Stimulated activated CD4-positive, alpha-beta T cell treated with anti-CD3 and anti-CD28 coated beads, Interleukin-1b, Interleukin-23, amount 100 ng/mL, for 24 hours (primary cell): ENCODE data around the gene CDH13.

Experiments used
- DNase-seq, 4 experiments: peaks; one replicate each; pipeline ENCODE4 v3.0.0-alpha.2; 2020; ENCODE audit warnings: low read depth in 4 of 4, low spot score in 1 of 4

Gene CDH13

DNA sequence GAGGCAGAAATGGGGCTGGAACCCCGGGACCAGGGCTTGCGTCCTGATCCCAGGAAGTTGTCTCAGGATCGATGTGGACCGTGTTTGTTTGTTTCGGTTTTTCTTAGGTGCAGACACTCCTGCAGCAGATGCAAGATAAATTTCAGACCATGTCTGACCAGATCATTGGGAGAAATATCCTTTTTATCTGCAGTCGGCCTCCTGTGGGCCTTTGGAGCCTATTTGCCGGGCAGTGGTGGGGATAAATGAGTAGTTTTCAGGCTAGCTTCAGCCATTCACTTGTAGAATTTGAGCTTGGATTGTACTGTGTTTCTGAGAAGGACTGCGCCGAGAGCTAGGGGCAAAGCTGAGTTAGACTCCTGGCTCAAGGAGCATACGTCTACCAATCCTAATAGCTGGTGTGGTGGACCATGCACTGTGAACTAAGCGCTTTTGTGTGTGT lies 1181.8 kb downstream of the CDH13 start:
- no peak for DNase-seq

DNA sequence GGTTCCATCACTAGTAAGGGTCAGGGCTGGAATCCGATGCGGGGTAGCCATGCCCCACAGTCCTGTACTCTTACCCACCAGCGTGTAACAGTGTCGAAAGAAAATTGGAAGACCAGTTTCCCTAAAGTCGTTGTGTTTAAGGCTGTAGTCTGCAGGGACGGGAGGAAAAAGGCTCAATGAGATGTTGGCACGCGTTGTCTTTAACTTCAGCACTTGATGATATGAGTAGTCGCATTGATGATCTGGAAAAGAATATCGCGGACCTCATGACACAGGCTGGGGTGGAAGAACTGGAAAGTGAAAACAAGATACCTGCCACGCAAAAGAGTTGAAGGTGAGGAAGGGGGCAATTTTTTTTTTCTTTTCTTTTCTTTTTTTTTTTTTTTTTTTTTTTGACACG lies 1182.3 kb downstream of the CDH13 start:
- no peak for DNase-seq

GRCh38 chr16:83810901-83811300 lies 1184.1 kb downstream of the CDH13 start:
- DNase-seq, result no peak

DNA sequence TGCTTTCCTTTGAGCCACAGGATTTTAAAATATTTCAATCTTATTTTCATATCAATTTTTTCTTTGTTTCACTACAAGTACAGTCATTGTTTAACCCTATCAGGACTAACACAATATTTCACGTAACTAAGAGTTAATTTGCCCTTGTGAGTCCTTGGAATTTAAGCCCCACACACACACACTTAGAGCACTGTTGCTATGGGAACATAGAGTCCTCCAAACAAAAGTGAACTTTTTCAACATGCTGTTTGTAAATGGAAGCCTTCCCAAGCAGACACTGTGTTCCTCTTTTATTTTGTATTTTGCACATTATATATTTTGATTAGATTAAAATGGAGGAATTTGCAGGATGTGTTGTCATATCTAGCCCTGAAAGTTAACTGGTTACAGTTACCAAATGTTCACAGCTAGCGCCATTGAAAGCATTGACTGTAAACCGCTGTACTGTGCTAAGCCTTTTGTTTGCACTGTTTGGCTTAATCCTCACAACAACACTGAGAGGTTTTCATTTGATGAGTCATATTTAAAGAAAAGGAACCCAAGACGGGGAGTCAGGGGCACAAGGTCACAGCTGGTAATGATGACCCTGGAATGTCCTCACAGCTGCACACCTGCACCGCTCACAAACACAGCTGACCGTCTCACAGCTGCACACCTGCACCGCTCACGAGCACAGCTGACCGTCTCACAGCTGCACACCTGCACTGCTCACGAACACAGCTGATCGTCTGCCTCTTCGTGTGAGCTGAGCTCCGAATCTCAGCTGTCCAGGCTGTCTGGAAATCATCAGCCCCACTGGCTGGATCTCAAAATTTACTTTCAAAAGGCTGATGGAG lies 1187.3 kb downstream of the CDH13 start:
- no peak for DNase-seq

- no peak for DNase-seq
Measured at GRCh38 chr16:83814659-83814985, 1187.9 kb downstream of the CDH13 start.

DNA sequence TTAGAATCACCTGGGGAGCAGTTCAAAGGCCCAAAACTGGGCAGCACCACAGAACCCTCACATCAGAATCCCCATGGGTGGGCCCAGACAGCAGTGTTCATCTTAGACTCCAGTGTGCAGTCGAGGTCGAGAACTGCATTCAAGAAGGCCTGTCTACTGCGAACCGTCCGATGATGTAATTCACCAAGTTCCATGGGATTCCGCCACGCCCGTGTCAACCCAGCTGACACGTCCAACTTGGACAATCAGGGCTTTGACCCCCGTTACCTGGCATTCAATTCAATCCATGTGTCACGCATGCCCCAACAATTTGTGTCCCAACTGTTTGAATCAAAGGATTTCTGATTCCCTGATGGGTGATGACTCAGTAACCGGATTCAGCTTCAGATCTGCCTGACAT lies 1190.3 kb downstream of the CDH13 start:
- DNase-seq, result no peak

DNA sequence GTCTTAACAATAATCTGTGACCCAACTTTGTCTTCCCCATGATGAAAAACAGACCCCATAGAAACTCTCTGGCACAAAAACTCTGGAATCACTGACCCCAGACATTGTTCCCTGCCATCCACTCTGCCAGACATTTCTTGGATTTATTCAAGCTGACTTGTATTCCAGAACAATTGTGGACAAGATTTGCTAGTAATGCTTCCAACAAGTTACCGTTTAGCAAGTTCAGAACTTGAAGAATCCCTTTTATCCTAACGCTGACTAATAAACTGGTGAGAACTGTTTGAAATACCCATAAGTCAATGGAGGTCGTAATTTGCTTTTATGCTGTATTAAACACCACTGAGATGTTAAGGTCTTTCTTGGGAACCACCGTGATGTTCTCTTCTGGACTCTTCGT lies 1191.5 kb downstream of the CDH13 start:
- DNase-seq, result no peak

- no peak for DNase-seq
Measured at GRCh38 chr16:83819361-83819760, 1192.6 kb downstream of the CDH13 start.

GRCh38 chr16:83826146-83826913 lies 1199.6 kb downstream of the CDH13 start:
- peak; percentile 62 to 72 (median 64) for DNase-seq

DNA sequence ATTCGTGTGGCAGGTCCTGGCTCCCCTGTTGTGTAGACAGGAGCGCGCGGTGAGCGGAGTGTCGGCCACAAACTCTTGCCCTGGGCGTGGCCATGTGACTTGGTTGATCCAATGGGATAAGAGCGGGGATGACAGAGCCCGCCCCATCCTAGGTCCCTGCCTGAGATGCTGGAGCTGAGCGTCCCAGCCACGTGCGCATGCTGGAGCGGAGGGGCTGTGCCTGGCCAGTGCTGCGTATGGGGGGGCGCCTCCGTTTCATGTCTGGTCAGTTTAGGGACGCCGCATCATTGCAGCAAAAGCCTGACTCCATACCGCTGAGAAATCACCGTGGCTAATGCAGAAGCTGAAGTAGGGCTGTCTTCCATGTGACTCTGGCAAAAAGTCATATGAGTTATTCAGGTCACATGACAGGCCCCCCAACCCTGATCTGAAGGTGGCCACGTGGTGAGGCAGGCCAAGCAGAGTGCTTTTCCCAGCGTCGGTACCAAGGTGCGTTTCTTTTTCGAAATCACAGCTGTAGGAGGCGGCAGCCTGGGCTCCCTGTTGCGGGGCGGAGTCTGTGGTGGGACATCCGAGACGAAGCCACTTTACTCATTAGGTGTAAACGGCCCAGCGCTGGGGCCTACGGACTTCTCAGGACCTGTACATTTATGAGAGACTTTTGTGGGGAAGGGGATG lies 1203.5 kb downstream of the CDH13 start:
- DNase-seq, result no peak

DNA sequence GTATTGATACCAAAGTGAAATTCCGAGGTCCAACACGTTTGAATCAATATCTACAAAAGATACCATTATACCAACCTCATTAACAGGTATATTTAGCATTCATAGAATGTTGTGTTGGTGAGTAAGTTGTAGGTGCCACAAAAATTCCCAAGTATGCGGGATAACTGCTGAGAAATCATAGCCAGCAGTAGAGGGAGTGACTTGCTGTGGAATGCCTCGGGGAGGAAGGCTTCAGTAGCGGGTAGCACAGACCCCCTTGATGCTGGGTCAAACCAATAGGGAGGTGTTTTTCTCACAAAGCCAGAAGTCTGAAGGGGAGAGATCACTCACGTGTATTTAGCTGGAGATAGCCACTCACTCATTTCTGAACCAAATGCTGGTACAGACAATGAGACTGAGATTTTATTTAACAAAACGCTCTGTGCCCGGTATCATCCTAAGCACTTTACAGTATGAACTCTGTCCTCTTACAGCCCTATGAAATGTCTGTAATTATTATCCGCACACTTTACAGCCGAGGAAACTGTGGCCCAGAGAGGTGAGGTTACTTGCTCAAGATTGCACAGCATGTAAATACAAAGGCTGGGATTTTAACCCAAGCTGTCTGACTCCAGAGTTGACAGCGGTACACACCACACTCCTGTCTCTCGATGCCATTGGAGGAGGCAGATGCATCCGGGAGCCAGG lies 1204.1 kb downstream of the CDH13 start:
- no peak for DNase-seq

DNA sequence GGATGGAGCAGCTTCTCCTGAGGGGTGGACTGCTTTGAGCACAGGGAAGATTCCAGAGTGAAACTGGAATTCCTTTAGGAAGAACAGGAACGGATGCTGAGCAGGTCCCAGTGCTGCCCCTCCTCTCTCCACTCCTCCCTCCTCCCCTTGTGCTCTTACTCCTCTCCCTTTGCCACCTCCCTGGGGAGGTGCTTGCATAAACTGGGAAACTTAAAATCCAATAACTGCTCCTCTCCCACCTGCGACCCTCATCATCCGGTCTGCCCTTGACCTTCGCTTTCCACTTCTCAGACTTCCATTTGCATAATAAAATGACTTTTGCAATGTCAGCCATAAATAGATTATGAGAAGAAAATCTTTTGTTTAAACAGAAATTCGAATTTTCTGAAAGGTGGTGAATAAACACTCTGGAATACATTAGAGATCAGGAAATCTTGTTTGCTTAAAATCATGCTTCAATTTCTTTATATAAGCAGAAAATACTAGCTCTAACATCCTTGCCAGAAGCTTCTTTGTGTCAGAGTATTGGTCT lies 1204.8 kb downstream of the CDH13 start:
- no peak for DNase-seq

GRCh38 chr16:83833921-83834320 lies 1207.2 kb downstream of the CDH13 start:
- DNase-seq, result no peak

DNA sequence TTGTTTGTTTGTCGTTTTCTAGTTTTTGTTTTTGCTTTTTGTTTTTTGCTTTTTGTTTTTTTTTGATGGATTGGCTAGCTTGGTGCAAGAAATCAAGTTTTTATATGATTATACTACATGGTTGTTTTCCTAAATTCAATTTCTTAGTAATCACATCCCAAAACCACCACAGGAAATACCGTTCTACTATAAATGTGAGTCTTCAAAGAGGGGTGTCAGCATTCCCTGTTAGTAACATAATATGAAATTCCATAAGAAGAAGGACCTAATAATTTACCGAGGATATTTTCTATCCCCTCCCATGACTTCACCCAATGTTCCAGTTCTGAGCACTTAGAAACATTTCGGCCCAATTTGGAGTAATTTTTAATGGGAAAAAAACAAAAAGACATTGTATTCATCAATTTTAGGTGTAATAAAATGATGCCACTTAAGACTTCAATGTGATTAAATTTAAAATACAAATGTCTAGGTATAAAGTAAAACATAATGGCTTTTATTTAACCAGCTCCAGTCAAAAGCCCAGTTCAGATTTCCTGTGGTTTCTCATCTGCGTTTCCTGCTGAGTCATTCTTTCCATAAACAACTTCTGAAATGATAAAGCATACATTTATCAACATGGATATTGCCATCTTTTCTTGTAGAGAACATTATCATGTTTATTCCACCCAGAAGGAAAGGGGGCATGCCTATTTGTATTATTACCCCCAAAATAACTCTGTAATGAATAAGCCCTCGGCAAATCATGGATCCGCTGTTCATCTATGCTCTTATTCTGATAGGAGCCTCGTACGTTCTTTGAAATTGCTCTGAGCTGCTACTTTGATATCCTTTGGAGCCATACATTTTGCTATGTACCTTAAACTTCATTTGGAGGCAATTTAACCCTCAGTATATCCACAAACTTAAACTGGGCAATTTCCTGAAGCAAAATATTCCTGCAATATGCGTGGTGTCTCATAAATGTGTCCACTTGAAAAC lies 1209.1 kb downstream of the CDH13 start:
- DNase-seq, result no peak

DNA sequence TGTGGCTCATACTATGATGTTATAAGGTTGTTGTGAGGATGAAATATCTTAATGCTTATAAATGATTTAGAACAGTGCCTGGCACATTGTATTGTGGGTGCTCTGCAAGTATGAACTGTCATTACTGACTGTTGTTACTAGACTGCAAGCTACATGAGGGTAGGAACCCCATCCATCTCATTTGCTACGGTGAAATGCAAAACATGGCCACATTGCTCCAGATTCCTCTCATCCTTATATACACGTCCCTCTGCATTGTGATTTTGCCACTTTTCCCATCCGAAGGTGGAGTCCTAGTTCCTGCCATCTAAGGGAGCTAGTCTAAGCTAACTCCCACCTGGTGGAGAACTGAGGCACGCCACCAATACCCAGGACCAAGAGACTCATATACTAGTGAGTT lies 1210.8 kb downstream of the CDH13 start:
- no peak for DNase-seq

DNA sequence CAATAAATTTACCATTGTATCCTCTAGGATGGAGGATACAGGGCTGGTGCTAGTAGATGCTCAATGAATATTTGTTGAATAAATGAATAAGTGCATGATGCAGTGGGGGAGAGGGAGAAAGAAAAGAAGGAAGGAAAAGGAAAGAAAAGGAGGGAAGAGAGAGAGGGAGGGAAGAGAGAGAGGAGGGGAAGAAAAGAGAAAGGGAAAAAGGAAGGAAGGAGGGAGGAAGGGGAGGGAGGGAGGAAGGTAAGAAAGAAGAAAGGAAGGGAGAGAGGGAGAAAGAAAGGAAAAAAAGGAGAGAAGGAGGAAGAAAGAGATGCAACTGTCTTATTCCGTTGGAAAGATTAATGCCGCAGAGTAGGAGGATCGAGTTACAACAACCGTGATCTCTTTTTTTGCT lies 1211.4 kb downstream of the CDH13 start:
- DNase-seq, result no peak

- DNase-seq, result no peak
Measured at GRCh38 chr16:83839561-83839960, 1212.8 kb downstream of the CDH13 start.

- DNase-seq, result no peak
Measured at GRCh38 chr16:83840060-83840617, 1213.4 kb downstream of the CDH13 start.

- DNase-seq, result no peak
Measured at GRCh38 chr16:83842291-83842690, 1215.5 kb downstream of the CDH13 start.
